Gastrocnemius medialis (tissue), 4 donors: Measurements from ENCODE around the gene IL15.

Experiments
- POLR2A ChIP-seq, 2 donors: fragments of 450-650 bp; IDR thresholded peaks; one replicate each; pipeline ENCODE4 v1.6.1; 2017; ENCODE audit warnings: antibody characterized with exemption in 2 of 2, mild to moderate bottlenecking in 2 of 2, moderate library complexity in 2 of 2
- TF ChIP-seq, protein P1 (sequence below), 5 experiments: fragments of 450-650 bp in 3 of 5; fragments of 200-600 bp in 2 of 5; sonication (generic) in 2 of 5; IDR thresholded peaks in 4 of 5; conservative IDR thresholded peaks in 1 of 5; 1 replicate in 4 of 5; 2 replicates in 1 of 5; pipeline ENCODE4 v1.5.1; 2016 to 2019; ENCODE audit warnings: antibody characterized with exemption in 5 of 5, mild to moderate bottlenecking in 3 of 5, moderate library complexity in 3 of 5

DNA sequence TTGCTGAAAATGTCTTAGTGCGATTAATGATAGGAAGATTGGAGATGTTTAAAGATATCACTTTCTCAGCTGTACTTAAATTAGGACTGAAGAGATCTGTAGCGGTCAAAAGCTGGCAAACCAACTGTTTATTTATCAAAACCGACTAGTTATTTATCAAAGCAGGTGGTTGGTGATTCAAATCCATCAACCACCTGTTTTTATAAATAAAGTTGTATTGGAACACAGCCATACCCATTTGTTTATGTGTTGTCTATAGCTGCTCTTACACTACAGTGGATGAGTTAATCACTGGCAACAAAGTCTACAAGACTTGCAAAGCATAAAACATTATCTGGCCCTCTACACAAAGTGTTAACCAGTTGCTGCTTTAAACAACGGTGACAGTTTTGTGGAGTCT lies 76.8 kb downstream of the IL15 start:
- TF ChIP-seq, protein P1, sequence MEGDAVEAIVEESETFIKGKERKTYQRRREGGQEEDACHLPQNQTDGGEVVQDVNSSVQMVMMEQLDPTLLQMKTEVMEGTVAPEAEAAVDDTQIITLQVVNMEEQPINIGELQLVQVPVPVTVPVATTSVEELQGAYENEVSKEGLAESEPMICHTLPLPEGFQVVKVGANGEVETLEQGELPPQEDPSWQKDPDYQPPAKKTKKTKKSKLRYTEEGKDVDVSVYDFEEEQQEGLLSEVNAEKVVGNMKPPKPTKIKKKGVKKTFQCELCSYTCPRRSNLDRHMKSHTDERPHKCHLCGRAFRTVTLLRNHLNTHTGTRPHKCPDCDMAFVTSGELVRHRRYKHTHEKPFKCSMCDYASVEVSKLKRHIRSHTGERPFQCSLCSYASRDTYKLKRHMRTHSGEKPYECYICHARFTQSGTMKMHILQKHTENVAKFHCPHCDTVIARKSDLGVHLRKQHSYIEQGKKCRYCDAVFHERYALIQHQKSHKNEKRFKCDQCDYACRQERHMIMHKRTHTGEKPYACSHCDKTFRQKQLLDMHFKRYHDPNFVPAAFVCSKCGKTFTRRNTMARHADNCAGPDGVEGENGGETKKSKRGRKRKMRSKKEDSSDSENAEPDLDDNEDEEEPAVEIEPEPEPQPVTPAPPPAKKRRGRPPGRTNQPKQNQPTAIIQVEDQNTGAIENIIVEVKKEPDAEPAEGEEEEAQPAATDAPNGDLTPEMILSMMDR (IDR thresholded peaks at IDR 0.05 in 4 of 5, conservative IDR thresholded peaks at IDR 0.05 in 1 of 5): no peak
- TF ChIP-seq POLR2A (IDR thresholded peaks at IDR 0.05): no peak
